Measurements from ENCODE around the gene PHACTR3.

PHACTR3 gene

DNA sequence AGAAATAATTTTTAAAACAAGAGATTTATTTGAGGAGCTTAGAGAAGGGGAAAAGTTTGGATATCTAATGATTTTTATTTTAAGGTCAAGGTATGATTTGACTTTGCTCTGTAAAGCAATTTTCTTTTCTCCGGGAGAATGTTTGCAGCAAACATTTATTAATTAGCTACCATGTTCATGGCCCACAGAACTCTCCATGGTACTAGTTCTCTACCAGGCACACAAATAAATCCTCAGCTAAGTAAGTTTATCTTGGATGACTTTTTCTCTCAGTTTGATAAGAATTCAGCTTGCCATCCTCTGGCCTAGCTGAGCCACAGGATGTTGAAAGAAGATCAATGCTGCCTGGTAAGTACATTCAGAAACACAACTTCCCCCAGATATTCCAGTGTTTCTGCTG, 94.3 kb downstream of the PHACTR3 start:
- no peak for DNase-seq (ENCODE audit: low read depth)

DNA sequence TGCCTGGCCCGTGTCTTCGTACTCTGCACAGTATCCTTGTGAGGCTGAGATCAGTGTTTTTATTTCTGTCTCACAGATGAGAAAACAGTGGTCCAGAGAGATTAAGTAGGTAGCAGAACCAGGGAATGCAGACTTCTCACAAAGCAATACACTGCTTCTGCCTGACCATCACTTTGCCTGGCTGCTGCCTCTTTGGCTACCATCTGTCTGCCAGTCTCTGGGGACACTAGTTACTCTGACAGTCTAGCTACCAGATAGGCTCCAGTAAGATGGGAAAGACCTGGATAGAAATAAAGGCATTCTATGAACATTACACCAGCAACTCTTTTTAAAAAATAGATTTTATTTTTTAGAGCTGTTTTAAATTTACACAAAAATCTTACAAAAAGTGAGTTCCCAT, 96.9 kb downstream of the PHACTR3 start:
- no peak for DNase-seq (ENCODE audit: low read depth)

DNA sequence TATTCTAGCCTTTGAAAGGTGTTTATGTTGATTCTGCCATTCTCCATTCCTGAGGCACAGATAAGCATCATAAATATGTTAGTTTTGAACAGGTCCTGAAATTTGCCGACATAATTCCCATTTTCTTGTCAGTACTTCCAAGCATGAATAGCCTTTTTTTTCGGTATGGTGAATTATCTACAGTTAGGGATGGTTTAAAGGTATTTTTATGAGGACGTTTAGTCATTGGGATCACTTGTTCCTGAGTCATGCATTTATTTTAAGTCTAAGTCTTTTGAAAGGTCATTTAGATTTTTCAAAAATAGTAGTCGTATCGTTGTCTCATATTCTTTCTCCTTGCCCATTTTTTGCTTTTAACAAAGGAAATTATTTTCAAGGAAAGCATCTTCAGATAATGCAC, 98.7 kb downstream of the PHACTR3 start:
- DNase-seq (ENCODE audit: low read depth), result no peak

DNA sequence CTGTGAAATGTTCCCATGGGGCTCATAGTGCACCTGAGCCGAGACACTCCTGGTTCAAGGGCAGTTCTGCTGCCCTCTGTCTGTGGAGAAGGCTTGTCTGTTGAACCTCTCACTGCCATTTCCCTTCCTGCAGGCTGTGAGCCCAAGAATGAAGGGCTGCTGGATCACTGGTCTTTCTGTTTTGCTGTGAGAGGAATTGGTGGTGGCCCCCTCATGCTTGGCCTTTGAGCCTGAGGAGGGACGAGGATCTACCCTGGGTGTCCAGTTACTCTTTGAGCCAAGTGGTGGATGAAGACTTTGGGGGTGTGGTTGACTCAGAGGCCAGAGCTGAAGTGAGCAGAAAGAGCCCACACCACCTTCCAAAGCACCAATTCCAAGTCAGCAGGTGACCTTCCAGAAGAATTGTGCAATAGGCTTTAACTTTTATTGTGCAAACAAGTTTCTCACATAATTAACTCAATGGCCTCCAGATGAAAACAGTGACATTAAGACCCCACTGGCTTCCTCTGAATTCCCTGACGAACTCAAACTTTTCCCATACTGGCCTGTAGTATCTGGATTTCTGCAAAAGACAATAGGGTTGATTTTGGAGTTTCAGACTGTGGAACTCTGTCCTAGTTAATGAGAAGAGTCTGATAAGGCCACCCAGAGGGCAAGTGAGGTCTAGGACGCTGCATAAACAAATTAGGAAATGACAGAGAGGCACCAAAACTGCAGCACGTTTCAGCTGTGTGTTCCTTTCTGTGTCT, 101.5 kb downstream of the PHACTR3 start:
- no peak for DNase-seq (ENCODE audit: low read depth)

DNA sequence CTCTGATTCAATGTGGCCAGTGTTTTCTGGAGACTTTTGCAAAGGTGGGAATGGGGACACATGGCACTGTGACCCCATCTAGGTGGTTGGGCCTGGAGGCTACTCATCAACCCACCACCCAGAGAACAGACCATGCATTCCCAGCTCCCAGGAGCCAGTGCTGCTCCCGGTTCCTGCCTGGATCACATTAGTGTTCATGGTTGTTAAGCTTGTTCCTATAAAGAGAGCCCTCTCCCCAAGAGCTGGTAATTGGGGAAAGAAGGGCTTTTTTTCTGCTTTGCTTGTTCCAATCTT, 102.0 kb downstream of the PHACTR3 start:
- DNase-seq (ENCODE audit: low read depth), result no peak

DNA sequence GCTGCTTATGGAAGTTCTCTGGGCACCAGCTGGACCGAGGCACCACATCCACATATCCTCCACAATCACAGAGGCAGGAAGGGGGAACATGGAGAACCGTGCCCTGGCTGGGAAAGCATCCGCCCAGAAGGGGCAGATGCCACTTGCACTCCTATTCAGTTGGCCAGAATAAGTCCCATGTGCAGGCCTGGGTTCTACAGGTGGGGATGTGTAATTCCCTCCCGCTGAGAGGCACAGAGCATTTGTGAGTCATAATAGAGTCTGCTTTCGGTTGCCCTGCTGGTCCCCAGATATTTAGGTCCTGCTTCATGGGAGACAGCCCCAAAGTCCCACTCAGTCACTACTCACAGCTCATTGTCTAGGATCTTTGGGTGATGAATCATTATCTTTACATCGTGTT, 104.0 kb downstream of the PHACTR3 start:
- no peak for DNase-seq (ENCODE audit: low read depth)

DNA sequence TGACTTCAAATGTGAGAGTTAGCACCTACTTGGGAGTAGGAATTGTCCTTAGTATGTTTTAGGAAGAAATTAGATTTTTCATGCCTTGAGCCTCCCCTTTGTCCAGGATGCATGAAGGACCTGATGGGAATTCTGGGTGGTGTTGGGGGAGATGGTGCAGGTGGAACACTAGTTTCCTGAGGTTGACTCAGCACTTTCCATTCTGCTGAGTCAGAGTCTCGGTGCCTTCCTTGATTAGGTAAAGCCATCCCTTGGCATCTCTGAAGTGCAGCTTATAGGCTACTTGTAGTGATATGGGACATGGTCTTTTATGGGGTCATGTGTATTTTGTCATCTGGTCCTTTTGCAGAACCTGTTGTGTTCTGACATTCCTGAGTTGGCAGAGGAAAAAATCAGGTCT, 105.3 kb downstream of the PHACTR3 start:
- no peak for DNase-seq (ENCODE audit: low read depth)

DNA sequence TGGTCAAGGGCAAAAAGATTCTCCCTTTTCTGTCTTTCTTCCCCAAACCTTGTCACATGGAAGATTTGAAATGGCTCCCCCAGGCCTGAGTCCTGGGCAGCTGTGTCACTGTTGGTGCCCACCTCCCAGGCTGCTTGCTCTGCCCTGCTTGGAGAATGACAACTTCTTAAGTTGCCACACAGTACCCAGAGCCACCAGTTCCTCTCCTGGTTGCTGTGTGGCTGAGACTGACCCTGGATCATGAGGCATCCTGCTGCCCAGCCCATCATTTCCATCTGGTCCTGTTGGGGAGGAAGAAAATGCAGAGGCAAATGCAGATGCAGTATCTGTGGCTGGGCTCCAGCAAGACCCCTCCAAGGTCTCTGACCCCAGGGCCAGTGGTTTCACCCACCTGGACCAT, 113.7 kb downstream of the PHACTR3 start:
- DNase-seq (ENCODE audit: low read depth), result no peak

DNA sequence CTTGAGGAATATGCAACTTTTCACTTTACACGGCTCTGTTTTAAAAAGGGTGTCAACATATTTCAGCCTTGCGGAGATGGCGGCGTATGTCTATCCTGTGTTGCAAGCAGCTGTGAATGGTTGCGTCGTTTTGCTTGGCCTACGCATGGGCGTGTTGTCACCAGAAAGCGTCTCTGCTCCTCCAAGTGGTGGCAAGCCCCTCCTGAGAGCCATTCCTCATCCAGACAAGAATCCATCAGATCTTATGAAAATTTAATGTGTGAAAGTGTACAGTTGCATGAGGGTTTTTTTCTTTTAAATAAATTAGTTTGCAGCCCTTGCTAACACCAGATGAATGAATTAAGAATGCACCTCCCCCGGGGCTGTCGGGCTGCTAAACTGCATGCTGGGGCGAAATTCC, 114.4 kb downstream of the PHACTR3 start:
- DNase-seq (ENCODE audit: low read depth), result no peak

DNA sequence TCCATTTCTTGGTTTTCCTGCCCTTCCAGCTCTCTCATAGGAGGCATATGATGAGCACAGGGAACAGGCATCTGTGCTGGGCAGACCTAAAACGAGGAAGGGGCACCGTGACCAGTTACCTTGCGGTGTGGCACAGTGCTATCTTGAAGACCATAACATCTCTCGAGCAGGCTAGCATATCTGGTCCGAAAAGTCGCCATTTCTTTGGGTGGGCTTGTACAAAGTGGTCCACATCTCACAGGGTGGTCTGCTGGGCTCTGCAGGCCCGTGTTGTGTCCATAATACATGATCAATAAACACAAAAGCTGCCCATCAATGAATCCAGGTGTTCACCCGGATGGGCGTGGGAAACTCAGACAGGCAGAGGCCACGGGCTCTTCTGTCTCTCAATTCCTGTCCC, 115.7 kb downstream of the PHACTR3 start:
- DNase-seq (ENCODE audit: low read depth), result no peak

DNA sequence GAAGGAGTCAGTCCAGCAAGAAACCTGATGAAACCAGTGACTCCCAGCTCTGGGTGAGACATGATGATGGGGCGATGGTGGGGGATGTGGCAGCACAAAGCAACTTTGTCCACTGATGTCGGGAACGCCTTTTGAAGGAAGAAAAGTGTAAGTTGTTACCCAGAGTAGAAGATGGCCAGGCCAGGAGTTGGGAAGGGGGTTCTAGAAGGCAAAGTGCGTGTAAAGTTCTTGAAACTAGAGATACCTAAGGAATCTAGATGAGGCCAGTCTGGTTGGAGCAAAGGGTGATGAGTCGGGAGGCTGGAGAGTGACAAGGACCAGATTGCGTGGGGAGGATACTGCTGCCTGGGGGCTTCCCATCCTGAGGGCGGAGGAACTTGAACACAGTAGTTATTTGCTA, 117.0 kb downstream of the PHACTR3 start:
- DNase-seq (ENCODE audit: low read depth), result no peak

DNA sequence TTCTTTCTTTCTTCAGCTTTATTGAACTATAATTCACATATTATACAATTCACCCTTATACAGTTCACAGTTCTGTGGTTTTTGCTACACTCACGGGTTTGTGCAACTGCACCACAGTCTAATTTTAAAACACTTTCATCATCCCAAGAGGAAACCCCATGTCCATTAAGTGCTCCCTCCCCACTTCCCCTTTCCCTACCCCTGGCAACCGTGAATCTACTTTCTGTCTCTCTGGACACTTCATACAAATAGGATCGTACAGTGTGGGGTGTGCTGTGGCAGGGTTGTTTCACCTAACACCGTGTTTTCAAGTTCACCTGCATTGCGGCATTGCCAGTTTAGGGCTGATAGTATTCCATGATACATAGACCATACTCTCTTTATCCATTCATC, 118.8 kb downstream of the PHACTR3 start:
- no peak for DNase-seq (ENCODE audit: low read depth)

DNA sequence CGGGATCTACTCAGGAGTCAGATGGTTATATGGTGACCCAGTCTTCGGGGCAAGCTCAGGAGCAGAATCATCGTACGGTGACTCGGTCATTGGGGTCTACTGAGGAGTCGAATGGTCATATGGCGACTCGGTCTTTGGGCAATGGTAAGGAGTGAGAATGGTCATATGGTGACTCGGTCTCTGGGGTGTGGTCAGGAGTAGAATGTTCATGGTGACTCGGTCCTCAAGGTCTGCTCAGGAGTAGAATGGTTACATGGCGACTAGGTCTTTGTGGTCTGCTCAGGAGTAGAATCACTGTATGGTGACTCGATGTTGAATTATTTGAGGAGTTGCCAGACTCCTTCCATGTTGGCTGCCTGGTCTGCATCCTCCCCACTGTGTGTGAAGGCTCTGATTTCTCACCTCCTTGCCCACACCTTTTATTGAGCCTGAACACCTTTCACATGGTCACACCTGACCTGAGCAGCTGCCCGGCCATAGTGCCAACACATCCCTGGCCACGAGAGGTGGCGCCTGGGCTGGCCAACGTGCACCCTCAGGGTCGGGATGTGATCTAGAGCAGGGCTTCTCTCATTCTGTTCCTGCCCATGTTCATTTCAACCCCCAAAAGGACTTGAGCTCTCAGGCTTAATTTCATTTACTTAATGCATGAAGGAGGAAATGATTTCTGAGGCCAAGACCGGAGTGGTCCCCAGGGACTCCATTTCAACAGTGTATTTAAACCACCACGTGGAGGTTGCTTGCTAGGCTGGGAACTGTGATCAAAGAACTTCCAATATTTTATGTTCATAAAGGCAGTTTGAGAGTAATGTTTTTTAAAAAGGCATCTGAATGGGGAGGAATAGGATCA, 119.5 kb downstream of the PHACTR3 start:
- DNase-seq (ENCODE audit: low read depth), result no peak

DNA sequence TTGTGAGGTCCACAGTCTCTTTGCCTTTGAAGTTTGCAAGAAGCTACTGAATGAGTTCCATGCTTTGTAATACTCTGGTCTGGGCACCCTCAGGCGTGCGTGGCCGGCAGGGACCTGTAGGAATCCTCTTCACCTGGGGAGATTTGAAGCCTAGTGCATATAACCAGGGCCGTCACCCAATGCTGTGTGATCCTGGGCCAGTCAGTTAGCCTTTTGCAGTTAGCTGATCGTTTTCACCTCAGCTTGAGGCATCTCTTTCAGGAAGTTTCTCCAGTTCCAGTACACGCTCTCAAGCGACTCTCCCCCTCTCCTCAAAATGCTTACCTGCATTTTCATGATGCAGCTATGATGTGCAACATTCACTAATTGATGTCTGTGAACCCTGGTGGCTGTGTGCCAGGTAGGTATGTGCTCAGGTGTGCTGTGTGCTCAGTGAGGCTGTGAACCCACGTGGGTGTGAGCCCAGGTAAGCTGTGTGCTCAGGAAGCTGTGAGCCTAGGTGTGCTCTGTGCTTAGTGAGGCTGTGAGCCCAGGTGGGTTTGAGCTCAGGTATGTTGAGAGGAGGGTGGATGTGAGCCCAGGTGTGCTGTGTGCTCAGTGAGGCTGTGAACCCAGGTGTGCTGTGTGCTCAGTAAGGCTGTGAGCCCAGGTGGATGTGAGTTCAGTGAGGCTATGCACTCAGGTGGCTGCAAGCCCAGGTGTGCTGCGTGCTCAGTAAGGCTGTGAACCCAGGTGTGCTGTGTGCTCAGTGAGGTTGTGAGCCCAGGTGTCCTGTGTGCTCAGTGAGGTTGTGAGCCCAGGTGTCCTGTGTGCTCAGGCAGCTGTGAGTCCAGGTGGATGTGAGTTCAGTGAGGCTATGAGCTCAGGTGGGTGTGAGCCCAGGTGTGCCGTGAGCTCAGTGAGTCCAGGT, 120.4 kb downstream of the PHACTR3 start:
- DNase-seq (ENCODE audit: low read depth), result no peak

DNA sequence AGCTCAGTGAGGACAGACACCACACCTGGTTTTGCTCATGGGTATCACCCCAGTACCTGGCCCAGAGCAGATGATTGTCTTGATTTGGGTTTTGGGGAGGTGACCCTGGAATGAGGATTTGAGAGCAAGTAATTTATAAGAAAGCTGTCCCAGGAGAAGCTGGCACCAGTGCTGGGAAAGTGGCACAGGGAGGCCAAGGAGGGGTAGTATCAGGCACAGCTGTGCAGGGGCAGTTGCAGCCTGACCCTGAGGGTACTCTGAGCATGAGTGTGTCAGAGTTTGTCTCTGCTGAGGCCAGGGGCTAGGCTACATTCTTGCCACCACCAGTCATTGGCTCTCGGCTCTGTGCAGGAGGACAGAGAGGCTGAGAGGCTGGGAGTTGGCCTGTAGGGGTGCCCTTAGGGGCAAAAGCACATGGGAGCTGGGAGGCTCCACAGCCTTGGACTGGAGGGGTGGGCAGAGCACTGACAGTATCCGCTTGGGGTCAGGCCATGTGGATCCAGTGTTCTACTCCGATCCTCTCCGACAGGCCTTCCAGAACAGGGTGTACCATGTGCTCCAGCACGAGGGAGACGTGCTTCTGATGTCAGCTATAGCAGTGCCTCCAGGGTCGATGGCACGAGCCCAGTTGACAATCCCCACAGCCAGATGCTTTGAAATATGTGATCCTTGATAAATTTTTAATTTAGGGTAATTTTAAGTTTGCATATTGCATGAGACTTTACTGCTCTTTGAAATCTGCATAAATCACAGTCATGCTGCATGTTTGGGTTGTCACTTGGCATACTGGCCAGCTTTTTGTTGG, 121.3 kb downstream of the PHACTR3 start:
- no peak for DNase-seq (ENCODE audit: low read depth)

DNA sequence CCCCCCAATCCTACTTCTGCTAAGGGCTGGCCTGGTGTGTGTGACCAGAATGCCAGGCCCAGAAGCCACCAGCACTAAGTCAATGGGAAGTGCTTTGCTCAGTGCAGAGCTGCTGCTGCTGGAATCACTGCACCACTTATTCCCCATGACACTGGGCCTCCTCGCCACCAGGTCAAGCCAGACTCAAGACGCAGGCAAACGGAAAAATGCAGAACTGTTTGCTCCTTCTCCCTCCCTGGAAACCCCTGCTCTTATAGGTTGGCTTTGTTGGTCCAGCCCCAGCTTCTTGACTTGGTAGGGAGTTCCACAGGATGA, 121.9 kb downstream of the PHACTR3 start:
- DNase-seq (ENCODE audit: low read depth), result no peak

DNA sequence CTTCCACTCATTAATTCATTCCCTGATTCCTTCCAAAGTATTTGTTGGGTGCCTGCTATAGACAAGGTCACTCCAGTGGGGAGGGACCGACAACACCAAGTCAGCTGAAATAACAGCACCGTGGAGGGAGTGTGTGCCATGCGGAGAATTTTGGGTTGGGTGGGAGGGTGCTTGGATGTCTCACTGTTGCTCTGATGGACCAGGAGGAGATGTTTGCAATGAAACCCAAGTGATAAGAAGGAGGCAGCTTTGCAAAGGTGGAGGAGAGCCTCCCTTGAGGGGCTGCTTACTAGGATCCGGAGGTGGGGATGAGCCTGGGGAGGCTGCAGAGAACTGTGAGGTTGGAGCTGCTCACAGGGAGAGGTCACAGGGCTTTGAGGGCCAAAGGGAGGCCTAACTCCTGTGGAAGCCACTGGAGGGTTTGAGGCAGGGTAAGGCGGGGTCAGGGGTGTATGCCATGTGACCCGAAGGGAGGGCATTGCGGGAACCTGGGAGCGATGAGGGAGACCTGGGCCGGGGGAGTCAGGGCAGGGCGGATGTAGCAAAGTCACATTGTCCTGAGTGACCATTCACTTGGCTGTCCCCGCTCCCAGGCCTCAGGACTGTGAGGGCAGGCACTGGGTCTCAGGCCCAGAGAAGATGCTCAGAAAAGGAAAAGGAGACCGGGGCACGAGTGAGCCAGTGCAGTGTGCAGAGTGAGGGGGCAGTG, 124.5 kb downstream of the PHACTR3 start:
- DNase-seq (ENCODE audit: low read depth), result no peak

DNA sequence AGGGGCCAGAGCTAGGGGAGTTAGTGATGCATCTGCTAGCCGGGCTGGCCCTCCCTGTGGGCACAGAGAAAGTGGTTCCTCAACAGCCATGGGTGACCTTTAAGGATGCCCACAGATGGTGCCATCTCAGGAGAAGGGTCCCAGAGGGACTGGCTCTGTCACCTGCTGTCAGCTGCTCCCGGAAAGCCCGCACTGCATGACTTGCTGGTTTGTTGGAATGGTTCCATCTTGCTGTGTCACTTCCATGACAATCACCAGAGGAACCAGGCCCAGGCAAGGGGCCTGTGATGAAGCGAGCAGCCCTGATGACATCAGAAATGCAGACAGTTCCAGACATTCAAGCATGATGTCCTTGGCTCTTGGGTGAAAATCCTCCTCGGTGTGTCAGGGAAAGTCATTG, 125.2 kb downstream of the PHACTR3 start:
- no peak for DNase-seq (ENCODE audit: low read depth)

DNA sequence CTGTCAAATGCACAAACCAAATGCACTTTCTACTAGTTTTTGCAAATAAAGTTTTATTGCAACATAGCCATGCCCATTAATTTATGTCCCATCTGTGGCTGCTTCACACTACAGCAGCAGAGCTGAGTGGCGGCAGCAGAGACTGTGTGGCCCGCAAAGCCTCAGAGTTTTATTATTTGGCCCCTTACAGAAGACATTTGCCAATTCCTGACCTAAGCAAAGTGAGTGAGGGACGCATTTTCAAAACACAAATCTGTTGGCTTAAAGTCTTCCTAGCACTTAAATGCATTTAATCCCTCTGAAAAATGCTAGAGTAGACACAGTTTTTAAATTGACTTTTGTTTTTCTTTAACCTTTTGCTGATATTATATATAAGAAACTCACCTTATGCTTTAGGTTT, 126.4 kb downstream of the PHACTR3 start:
- DNase-seq (ENCODE audit: low read depth), result no peak

DNA sequence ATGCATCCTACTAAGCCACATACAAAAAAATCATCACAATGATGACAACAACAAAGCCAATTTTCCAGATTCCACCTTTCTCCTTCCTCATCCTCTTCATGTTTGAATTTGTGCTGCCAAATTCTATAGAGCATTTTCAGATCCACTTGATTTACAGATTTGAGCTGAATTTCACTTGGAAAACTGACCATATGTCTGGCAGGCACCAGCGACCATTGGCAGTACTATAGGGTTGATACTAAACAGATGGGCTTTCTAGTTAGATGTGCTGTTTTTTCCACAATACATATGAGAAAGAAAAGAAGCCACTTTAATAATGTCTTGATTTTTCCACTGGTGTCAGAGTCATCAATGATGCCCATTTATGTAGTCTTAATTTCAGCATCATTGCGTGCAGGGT, 127.0 kb downstream of the PHACTR3 start:
- no peak for DNase-seq (ENCODE audit: low read depth)

DNA sequence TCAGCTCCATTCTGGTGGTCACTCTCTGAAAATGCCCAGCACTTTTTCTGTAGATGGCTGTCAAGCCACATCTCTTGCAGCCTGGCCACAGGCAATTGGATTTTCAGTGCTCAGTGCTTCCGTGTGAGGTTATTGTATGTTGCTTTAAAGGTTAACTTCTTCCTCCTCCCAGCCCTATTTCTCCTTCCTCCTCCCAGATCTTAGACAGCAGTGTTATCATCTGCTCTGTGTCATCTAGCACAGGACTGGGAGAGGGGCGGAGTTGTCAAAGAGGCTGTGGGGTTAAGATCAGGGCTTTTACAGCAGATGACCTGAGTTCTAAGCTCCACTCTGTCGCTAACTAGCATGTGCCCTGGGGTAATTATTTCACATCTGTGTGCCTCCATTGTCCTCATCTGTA, 129.0 kb downstream of the PHACTR3 start:
- DNase-seq (ENCODE audit: low read depth), result no peak

DNA sequence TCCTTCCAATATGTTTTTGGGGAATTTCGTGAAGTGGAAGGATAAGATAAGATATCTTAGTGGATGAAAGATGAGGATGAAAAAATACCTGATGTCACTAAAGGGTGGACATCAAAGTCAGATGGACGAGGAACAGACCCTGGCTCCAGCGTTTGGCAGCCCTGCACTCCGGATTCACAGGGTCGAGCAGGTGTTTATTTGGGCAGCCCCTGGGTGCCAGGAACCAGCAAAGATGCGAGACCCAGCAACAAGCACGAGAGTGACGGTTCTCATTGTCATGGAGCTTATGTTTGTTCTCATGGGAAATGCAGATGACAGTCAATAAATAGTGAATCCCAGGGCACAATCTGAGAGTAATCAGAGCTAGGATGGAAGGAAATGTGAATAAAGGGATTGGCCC, 131.1 kb downstream of the PHACTR3 start:
- no peak for DNase-seq (ENCODE audit: low read depth)
